Transverse colon (tissue), 4 donors: ENCODE data around the gene SNAPC3. TPM values are rescaled to one million over a fixed set of nuclear protein-coding genes. Genes with fewer than 3 reads are reported as not detected.

Experiments used
- DNase-seq: peaks from one replicate; pipeline ENCODE4 v3.0.0-alpha.2; 2019
- H3K27ac ChIP-seq, 4 donors: fragments of 200-600 bp; sonication (generic); 2 replicates each; pipeline ENCODE4 v1.5.1; 2016 to 2018; ENCODE audit warnings: inconsistent platforms in 4 of 4
- H3K27me3 ChIP-seq: fragments of 200-600 bp; sonication (generic); 2 replicates; pipeline ENCODE4 v1.5.1; 2017; ENCODE audit warnings: inconsistent platforms
- H3K36me3 ChIP-seq, 4 donors: fragments of 200-600 bp; sonication (generic); 2 replicates each; pipeline ENCODE4 v1.5.1; 2017 to 2019; ENCODE audit warnings: inconsistent platforms in 4 of 4
- H3K4me1 ChIP-seq, 4 donors: fragments of 200-600 bp; sonication (generic); 2 replicates each; pipeline ENCODE4 v1.5.1; 2017 to 2020; ENCODE audit warnings: inconsistent platforms in 4 of 4
- H3K4me3 ChIP-seq, 4 donors: fragments of 200-600 bp; sonication (generic); 1 replicate in 1 of 4; 2 replicates in 3 of 4; pipeline versions ENCODE4 v1.5.1 to v1.6.1; 2017 to 2019; ENCODE audit warnings: inconsistent platforms in 4 of 4
- H3K9me3 ChIP-seq, 2 donors: fragments of 200-600 bp; sonication (generic); 2 replicates each; pipeline ENCODE4 v1.5.1; 2017 to 2019; ENCODE audit warnings: inconsistent platforms in 2 of 2
- EP300 ChIP-seq: sonication (generic); formaldehyde crosslinking; IDR thresholded peaks from one replicate; pipeline ENCODE4 v1.6.1; 2017; ENCODE audit warnings: antibody characterized with exemption, low read depth
- POLR2A ChIP-seq: fragments of 450-650 bp; IDR thresholded peaks from one replicate; pipeline ENCODE4 v1.6.1; 2016; ENCODE audit warnings: antibody characterized with exemption, mild to moderate bottlenecking, moderate library complexity
- POLR2AphosphoS5 ChIP-seq, 3 donors: sonication (generic); formaldehyde crosslinking; IDR thresholded peaks; one replicate each; pipeline ENCODE4 v1.6.1; 2016; ENCODE audit warnings: antibody characterized with exemption in 3 of 3
- WGBS, 2 donors: methylation state at CpG; one replicate each; pipeline ENCODE4 v1.1.5; 2018; ENCODE audit warnings: low coverage in 1 of 2; 5-methylcytosine and 5-hydroxymethylcytosine counted together
- in situ Hi-C, 4 donors: fragments of 200-750 bp; cut with MboI; loops; one replicate each; pipeline versions ENCODE4 v1.15.0 to v1.15.1; 2017; ENCODE audit warnings: low sequenced_read_pairs in 3 of 4, low pct_ligation_motif_present in 1 of 4, low pct_unique_long_range_greater_than_20kb in 1 of 4
- intact Hi-C: fragments of 100-400 bp; cut with DNase I; formaldehyde crosslinking; loops from one replicate; pipeline ENCODE4 v1.15.1; 2023; ENCODE audit warnings: low total_unique reads
- total RNA-seq, 4 donors: library from RNA; depleted of rRNA; stranded (reverse); fragments of >200 nt; gene quantifications; one replicate each; pipeline ENCODE4 v1.1.0, GENCODE V29; 2016
- TF ChIP-seq, protein P1 (sequence below), 5 experiments: fragments of 200-600 bp in 3 of 5; fragments of 450-650 bp in 2 of 5; sonication (generic) in 3 of 5; IDR thresholded peaks; 1 replicate in 2 of 5; 2 replicates in 3 of 5; pipeline ENCODE4 v1.5.1; 2016 to 2017; ENCODE audit warnings: antibody characterized with exemption in 5 of 5, inconsistent platforms in 3 of 5, mild to moderate bottlenecking in 2 of 5, moderate library complexity in 1 of 5

SNAPC3 gene
- total RNA-seq, 4 donors from 2014 or later: 44.9 to 70.7 (median 52.5) TPM

DNA sequence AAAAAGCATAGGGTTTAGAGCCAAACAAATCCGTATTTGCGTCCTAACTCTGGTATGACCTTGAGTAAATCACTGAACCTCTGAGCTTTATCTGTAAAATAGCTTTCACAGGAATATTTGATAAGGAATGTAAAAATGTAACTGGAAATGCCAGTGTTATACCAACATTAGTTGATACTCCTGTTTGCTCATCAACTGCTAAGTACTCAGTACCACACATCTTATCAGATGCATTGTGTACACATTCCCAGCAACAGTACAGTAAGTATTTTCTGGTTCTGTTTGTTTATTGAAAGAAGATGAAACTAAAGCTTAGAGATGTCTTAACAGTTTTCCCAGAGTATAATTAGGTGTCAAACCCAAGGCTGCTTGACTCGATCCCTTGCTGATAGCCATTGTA is 21.5 kb downstream of the SNAPC3 start:
- whole genome bisulfite sequencing, 2 donors: 97 to 100% methylated on average over 2 to 3 of the region's 3 CpGs
- in situ Hi-C loops: no loop called here
- intact Hi-C loops: no loop called here
- Histone ChIP-seq H3K36me3 (peaks cover 0 to 67% (median 22%) of the 10 kb centered on the region in 4 donors), H3K27me3 (no peaks in the 10 kb centered on the region), H3K27ac (no peak overlapping the region), H3K9me3 (no peaks in the 10 kb centered on the region), H3K4me1 (no peaks in the 10 kb centered on the region), H3K4me3 (no peak overlapping the region)
- no peak for DNase-seq
- no peak for TF ChIP-seq POLR2AphosphoS5 (IDR thresholded peaks at IDR 0.05)
- no peak for TF ChIP-seq POLR2A
- no peak for TF ChIP-seq EP300
- TF ChIP-seq, protein P1, sequence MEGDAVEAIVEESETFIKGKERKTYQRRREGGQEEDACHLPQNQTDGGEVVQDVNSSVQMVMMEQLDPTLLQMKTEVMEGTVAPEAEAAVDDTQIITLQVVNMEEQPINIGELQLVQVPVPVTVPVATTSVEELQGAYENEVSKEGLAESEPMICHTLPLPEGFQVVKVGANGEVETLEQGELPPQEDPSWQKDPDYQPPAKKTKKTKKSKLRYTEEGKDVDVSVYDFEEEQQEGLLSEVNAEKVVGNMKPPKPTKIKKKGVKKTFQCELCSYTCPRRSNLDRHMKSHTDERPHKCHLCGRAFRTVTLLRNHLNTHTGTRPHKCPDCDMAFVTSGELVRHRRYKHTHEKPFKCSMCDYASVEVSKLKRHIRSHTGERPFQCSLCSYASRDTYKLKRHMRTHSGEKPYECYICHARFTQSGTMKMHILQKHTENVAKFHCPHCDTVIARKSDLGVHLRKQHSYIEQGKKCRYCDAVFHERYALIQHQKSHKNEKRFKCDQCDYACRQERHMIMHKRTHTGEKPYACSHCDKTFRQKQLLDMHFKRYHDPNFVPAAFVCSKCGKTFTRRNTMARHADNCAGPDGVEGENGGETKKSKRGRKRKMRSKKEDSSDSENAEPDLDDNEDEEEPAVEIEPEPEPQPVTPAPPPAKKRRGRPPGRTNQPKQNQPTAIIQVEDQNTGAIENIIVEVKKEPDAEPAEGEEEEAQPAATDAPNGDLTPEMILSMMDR (IDR thresholded peaks at IDR 0.05): no peak

DNA sequence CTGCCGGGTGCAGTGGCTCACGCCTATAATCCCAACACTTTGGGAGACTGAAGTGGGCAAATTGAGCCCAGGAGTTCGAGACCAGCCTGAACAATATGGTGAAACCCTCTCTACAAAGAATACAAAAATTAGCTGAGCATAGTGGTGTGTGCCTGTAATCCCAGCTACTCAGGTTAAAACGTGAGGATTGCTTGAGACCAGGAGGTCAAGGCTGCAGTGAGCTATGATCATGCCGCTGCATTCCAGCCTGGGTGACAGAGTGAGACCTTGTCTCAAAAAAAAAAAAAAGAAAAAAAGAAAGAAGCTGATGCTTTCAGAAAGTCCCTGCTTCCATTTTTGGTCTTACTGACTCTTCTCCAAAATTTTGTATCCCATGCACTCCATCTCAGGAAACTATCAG is 31.3 kb downstream of the SNAPC3 start:
- H3K4me3 ChIP-seq: no peak overlapping the region
- intact Hi-C loops: no loop called here
- TF ChIP-seq POLR2A: no peak
- no peak overlapping the region for H3K27ac ChIP-seq
- WGBS, 2 donors: 90 to 94% methylated on average over 2 to 5 of the region's 5 CpGs
- H3K9me3 ChIP-seq: no peaks in the 10 kb centered on the region
- DNase-seq: no peak
- H3K27me3 ChIP-seq: no peaks in the 10 kb centered on the region
- in situ Hi-C loops: no loop called here
- peaks cover 0 to 74% (median 35%) of the 10 kb centered on the region in 4 donors for H3K36me3 ChIP-seq
- H3K4me1 ChIP-seq: no peaks in the 10 kb centered on the region

DNA sequence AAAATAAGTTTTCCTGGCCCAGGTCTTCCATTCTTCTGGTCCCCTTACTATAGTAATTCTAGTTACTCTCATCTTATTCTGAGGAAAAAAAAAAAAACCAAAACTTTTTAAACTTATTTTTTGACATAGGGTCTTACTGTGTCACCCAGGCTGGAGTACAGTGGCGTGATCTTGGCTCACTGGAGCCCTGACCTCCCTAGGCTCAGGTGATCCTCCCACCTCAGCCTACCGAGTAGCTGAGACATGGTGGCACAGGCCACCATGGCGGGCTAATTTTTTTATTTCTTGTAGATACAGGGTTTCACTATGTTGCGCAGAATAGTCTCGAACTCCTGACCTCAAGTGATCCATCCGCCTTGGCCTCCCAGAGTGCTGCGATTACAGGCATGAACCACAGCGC is 38.4 kb downstream of the SNAPC3 start:
- H3K4me3 ChIP-seq: no peak overlapping the region
- intact Hi-C loops (no loop called here), in situ Hi-C loops (no loop called here)
- no peaks in the 10 kb centered on the region for H3K27me3 ChIP-seq
- no peak overlapping the region for H3K27ac ChIP-seq
- TF ChIP-seq EP300 (no peak), POLR2AphosphoS5 (IDR thresholded peaks at IDR 0.05) (no peak), POLR2A (no peak)
- TF ChIP-seq, protein P1 (IDR thresholded peaks at IDR 0.05): no peak
- DNase-seq: no peak
- WGBS, 2 donors: 97 to 100% methylated on average over 4 to 8 of the region's 8 CpGs
- H3K9me3 ChIP-seq: no peaks in the 10 kb centered on the region
- H3K36me3 ChIP-seq: peaks cover 0 to 67% (median 32%) of the 10 kb centered on the region in 4 donors
- peaks cover 0 to 2% (median 0%) of the 10 kb centered on the region in 4 donors for H3K4me1 ChIP-seq

- no peak overlapping the region for H3K4me3 ChIP-seq
- in situ Hi-C loops: no loop called here
- TF ChIP-seq POLR2A: no peak
- TF ChIP-seq, protein P1 (IDR thresholded peaks at IDR 0.05): no peak
- no peak for TF ChIP-seq POLR2AphosphoS5 (IDR thresholded peaks at IDR 0.05)
- no peak for TF ChIP-seq EP300
Observed at GRCh38 chr9:15461601-15462000, 38.9 kb downstream of the SNAPC3 start.

GRCh38 chr9:15468145-15468544 is 45.5 kb downstream of the SNAPC3 start:
- WGBS, 2 donors: 65 to 82% methylated on average over 3 of the region's 3 CpGs
- TF ChIP-seq POLR2AphosphoS5 (IDR thresholded peaks at IDR 0.05) (no peak), POLR2A (no peak), EP300 (no peak)
- TF ChIP-seq, protein P1 (IDR thresholded peaks at IDR 0.05): no peak
- Histone ChIP-seq H3K4me1 (peaks cover 0 to 2% (median 0%) of the 10 kb centered on the region in 4 donors), H3K36me3 (peaks cover 0 to 40% (median 5%) of the 10 kb centered on the region in 4 donors), H3K27me3 (no peaks in the 10 kb centered on the region), H3K27ac (no peak overlapping the region), H3K4me3 (no peak overlapping the region), H3K9me3 (no peaks in the 10 kb centered on the region)
- in situ Hi-C loops: no loop called here
- intact Hi-C loops: no loop called here
- no peak for DNase-seq

More at GRCh38 chr9:15461601-15462000, 38.9 kb downstream of the SNAPC3 start:
- Histone ChIP-seq H3K27me3 (no peaks in the 10 kb centered on the region), H3K36me3 (peaks cover 0 to 72% (median 31%) of the 10 kb centered on the region in 4 donors), H3K27ac (no peak overlapping the region), H3K9me3 (no peaks in the 10 kb centered on the region), H3K4me1 (peaks cover 0 to 2% (median 0%) of the 10 kb centered on the region in 4 donors)
- no peak for DNase-seq
- 61 to 71% methylated on average over 2 of the region's 2 CpGs for WGBS, 2 donors
- intact Hi-C loops: no loop called here
